Measurements from ENCODE around the gene BPIFB6. TPM values are rescaled to one million over a fixed set of nuclear protein-coding genes. Genes with fewer than 3 reads are reported as not detected.

Gene BPIFB6
- total RNA-seq, 1 experiment from 2014 or later: not detected

GRCh38 chr20:32983459-32984112 lies 47.9 kb upstream of the BPIFB6 start:
- Histone ChIP-seq H3K79me2 (ENCODE audit: low read length) (no peaks in the 10 kb centered on the region), H3K4me3 (ENCODE audit: low read length) (no peak overlapping the region), H3K36me3 (ENCODE audit: low read depth, low read length) (no peaks in the 10 kb centered on the region), H3K27ac (ENCODE audit: low read length) (no peak overlapping the region), H3K9me2 (replicated peaks; ENCODE audit: low read length) (no peaks in the 10 kb centered on the region), H3K9ac (ENCODE audit: low read length) (no peak overlapping the region), H2AFZ (ENCODE audit: low read length) (no peak overlapping the region), H3F3A (ENCODE audit: low read length, unreplicated experiment) (no peaks in the 10 kb centered on the region), H3K9me3 (ENCODE audit: low read length) (no peaks in the 10 kb centered on the region), H3K27me3 (ENCODE audit: low read length) (peaks cover 24% of the 10 kb centered on the region), H3K4me2 (ENCODE audit: low read length) (no peak overlapping the region), H4K20me1 (ENCODE audit: low read length) (no peaks in the 10 kb centered on the region), H3K4me1 (ENCODE audit: insufficient read depth, low read length) (no peaks in the 10 kb centered on the region)
- TF ChIP-seq EZH2 (IDR thresholded peaks at IDR 0.05; ENCODE audit: low read length, unreplicated experiment) (no peak), EZH2phosphoT487 (IDR thresholded peaks at IDR 0.05; ENCODE audit: borderline replicate concordance, low read length) (no peak), CTCF (conservative IDR thresholded peaks at IDR 0.05; ENCODE audit: low read depth, low read length) (no peak)
- intact Hi-C loops (cut with micrococcal nuclease): no loop called here
- CTCF ChIA-PET: no interaction called here
- BruUV-seq (replicated peaks): no TSS peak
- POLR2A ChIA-PET (ENCODE audit: unreplicated experiment): no interaction called here
- DNase-seq (no peak), ATAC-seq (no peak)

GRCh38 chr20:32984196-32984595 lies 47.3 kb upstream of the BPIFB6 start:
- no peaks in the 10 kb centered on the region for H3K4me1 ChIP-seq (ENCODE audit: insufficient read depth, low read length)
- no peak overlapping the region for H3K9ac ChIP-seq (ENCODE audit: low read length)
- peaks cover 17% of the 10 kb centered on the region for H3K27me3 ChIP-seq (ENCODE audit: low read length)
- H3K9me2 ChIP-seq (replicated peaks; ENCODE audit: low read length): no peaks in the 10 kb centered on the region
- no peak overlapping the region for H3K4me3 ChIP-seq (ENCODE audit: low read length)
- H4K20me1 ChIP-seq (ENCODE audit: low read length): no peaks in the 10 kb centered on the region
- no peak overlapping the region for H3K4me2 ChIP-seq (ENCODE audit: low read length)
- H2AFZ ChIP-seq (ENCODE audit: low read length): no peak overlapping the region
- ATAC-seq: no peak
- intact Hi-C loops (cut with micrococcal nuclease): no loop called here
- TF ChIP-seq EZH2phosphoT487 (IDR thresholded peaks at IDR 0.05; ENCODE audit: borderline replicate concordance, low read length): no peak
- no peak for TF ChIP-seq CTCF (conservative IDR thresholded peaks at IDR 0.05; ENCODE audit: low read depth, low read length)
- H3K9me3 ChIP-seq (ENCODE audit: low read length): no peaks in the 10 kb centered on the region
- no peaks in the 10 kb centered on the region for H3F3A ChIP-seq (ENCODE audit: low read length, unreplicated experiment)
- no peak overlapping the region for H3K27ac ChIP-seq (ENCODE audit: low read length)
- no peaks in the 10 kb centered on the region for H3K79me2 ChIP-seq (ENCODE audit: low read length)
- no peak for DNase-seq
- ChIA-PET CTCF (no interaction called here), POLR2A (ENCODE audit: unreplicated experiment) (no interaction called here)
- no peaks in the 10 kb centered on the region for H3K36me3 ChIP-seq (ENCODE audit: low read depth, low read length)
- no TSS peak for BruUV-seq (replicated peaks)

- H4K20me1 ChIP-seq (ENCODE audit: low read length): no peaks in the 10 kb centered on the region
- TF ChIP-seq EZH2 (IDR thresholded peaks at IDR 0.05; ENCODE audit: low read length, unreplicated experiment): no peak
- TF ChIP-seq CTCF (conservative IDR thresholded peaks at IDR 0.05; ENCODE audit: low read depth, low read length): no peak
- no peak for TF ChIP-seq EZH2phosphoT487 (IDR thresholded peaks at IDR 0.05; ENCODE audit: borderline replicate concordance, low read length)
- ChIA-PET POLR2A (ENCODE audit: unreplicated experiment) (no interaction called here), CTCF (interaction anchor here (0.6 kb wide), 1 partner anchor 73 kb away, joined by 3 read pairs; no protein-coding TSS in a partner anchor)
- peaks cover 11% of the 10 kb centered on the region; the same call in 1 of the 2 replicates for H3K27me3 ChIP-seq (ENCODE audit: low read length)
- no peak overlapping the region for H3K27ac ChIP-seq (ENCODE audit: low read length)
- H3K4me3 ChIP-seq (ENCODE audit: low read length): no peak overlapping the region
- no peaks in the 10 kb centered on the region for H3F3A ChIP-seq (ENCODE audit: low read length, unreplicated experiment)
- no peaks in the 10 kb centered on the region for H3K79me2 ChIP-seq (ENCODE audit: low read length)
- DNase-seq (no peak), ATAC-seq (no peak)
- no peaks in the 10 kb centered on the region for H3K4me1 ChIP-seq (ENCODE audit: insufficient read depth, low read length)
- BruUV-seq (replicated peaks): no TSS peak
- H3K36me3 ChIP-seq (ENCODE audit: low read depth, low read length): no peaks in the 10 kb centered on the region
- no peak overlapping the region for H3K4me2 ChIP-seq (ENCODE audit: low read length)
- H3K9me2 ChIP-seq (replicated peaks; ENCODE audit: low read length): no peaks in the 10 kb centered on the region
- H3K9ac ChIP-seq (ENCODE audit: low read length): no peak overlapping the region
- intact Hi-C loops (cut with micrococcal nuclease): no loop called here
- H2AFZ ChIP-seq (ENCODE audit: low read length): no peak overlapping the region
- no peaks in the 10 kb centered on the region for H3K9me3 ChIP-seq (ENCODE audit: low read length)
These were observed 46.7 kb upstream of the BPIFB6 start for GRCh38 chr20:32984631-32985354.

Data from PC-3 (cell line).